Neural cell (in vitro differentiated cells): ENCODE data around the gene LBX2. TPM values are rescaled to one million over a fixed set of nuclear protein-coding genes. Genes with fewer than 3 reads are reported as not detected.

ENCODE experiments used
- H2AFZ ChIP-seq: fragments of 200-600, 300-800 bp; sonication (generic), shearing (Covaris generic); 2 replicates; pipeline ENCODE4 v1.6.0; 2014; ENCODE audit warnings: low read depth, mild to moderate bottlenecking, antibody characterized with exemption, low read length, moderate library complexity
- H3F3A ChIP-seq: fragments of 200-600 bp; shearing (Covaris generic); 2 replicates; pipeline ENCODE4 v1.6.1; 2016; ENCODE audit warnings: mild to moderate bottlenecking, moderate library complexity, mixed read lengths, antibody characterized with exemption, low read length; ENCODE audit not compliant: insufficient read depth, poor library complexity, severe bottlenecking
- H3K27ac ChIP-seq: fragments of 200-600, 300-800 bp; sonication (generic), shearing (Covaris generic); 2 replicates; pipeline ENCODE4 v1.5.1; 2014; ENCODE audit warnings: mild to moderate bottlenecking, low read length, moderate library complexity
- H3K27me3 ChIP-seq: fragments of 300-800, 200-600 bp; sonication (generic), shearing (Covaris generic); 2 replicates; pipeline ENCODE4 v1.6.0; 2014; ENCODE audit warnings: mild to moderate bottlenecking, low read depth, low read length, moderate library complexity; ENCODE audit not compliant: insufficient read depth
- H3K36me3 ChIP-seq: fragments of 300-800, 200-600 bp; sonication (generic), shearing (Covaris generic); 2 replicates; pipeline ENCODE4 v1.5.1; 2014; ENCODE audit warnings: mild to moderate bottlenecking, antibody characterized with exemption, low read length, moderate library complexity; ENCODE audit not compliant: insufficient read depth
- H3K4me2 ChIP-seq: fragments of 300-800, 200-600 bp; sonication (generic), shearing (Covaris generic); 2 replicates; pipeline ENCODE4 v1.6.0; 2014; ENCODE audit warnings: mild to moderate bottlenecking, low read length
- H3K4me3 ChIP-seq: fragments of 300-800, 200-600 bp; sonication (generic), shearing (Covaris generic); 2 replicates; pipeline ENCODE4 v1.5.1; 2014; ENCODE audit warnings: mild to moderate bottlenecking, low read length, moderate library complexity
- H3K79me2 ChIP-seq: fragments of 200-600 bp; shearing (Covaris generic); replicated peaks from 2 replicates; pipeline ENCODE4 v1.6.0; 2014; ENCODE audit warnings: mild to moderate bottlenecking, low read length, moderate library complexity; ENCODE audit not compliant: insufficient read depth
- H3K9ac ChIP-seq: fragments of 300-800, 200-600 bp; sonication (generic), shearing (Covaris generic); 2 replicates; pipeline ENCODE4 v1.6.1; 2016; ENCODE audit warnings: mild to moderate bottlenecking, low read length, mixed read lengths
- H3K9me2 ChIP-seq: fragments of 200-600 bp; shearing (Covaris generic); 2 replicates; pipeline ENCODE4 v1.6.1; 2016; ENCODE audit warnings: mild to moderate bottlenecking, low read length, mixed read lengths; ENCODE audit not compliant: insufficient read depth
- H3K9me3 ChIP-seq: fragments of 200-600, 300-800 bp; sonication (generic), shearing (Covaris generic); 2 replicates; pipeline ENCODE4 v1.6.1; 2016; ENCODE audit warnings: mild to moderate bottlenecking, mixed run types, low read length, moderate library complexity, mixed read lengths
- H4K20me1 ChIP-seq: fragments of 200-600 bp; shearing (Covaris generic); 2 replicates; pipeline ENCODE4 v1.6.1; 2016; ENCODE audit warnings: mild to moderate bottlenecking, mixed run types; ENCODE audit not compliant: insufficient read depth
- EP300 ChIP-seq: fragments of 450-650 bp; conservative IDR thresholded peaks from 2 replicates; pipeline ENCODE4 v1.6.1; 2014; ENCODE audit warnings: antibody characterized with exemption, mild to moderate bottlenecking, moderate library complexity; ENCODE audit not compliant: poor library complexity, severe bottlenecking
- EZH2 ChIP-seq: fragments of 200-600, 300-800 bp; shearing (Covaris generic), sonication (generic); IDR thresholded peaks from 2 replicates; pipeline ENCODE4 v1.6.1; 2014; ENCODE audit warnings: antibody characterized with exemption, low read length, borderline replicate concordance, mild to moderate bottlenecking; ENCODE audit not compliant: insufficient read depth, poor library complexity, severe bottlenecking
- MXI1 ChIP-seq: fragments of 450-650 bp; conservative IDR thresholded peaks from 2 replicates; pipeline ENCODE4 v1.6.1; 2014; ENCODE audit warnings: antibody characterized with exemption, mild to moderate bottlenecking; ENCODE audit not compliant: poor library complexity, severe bottlenecking
- POLR2AphosphoS5 ChIP-seq: IDR thresholded peaks from 2 replicates; pipeline ENCODE4 v1.6.1; 2012
- RAD21 ChIP-seq: fragments of 450-650 bp; conservative IDR thresholded peaks from 2 replicates; pipeline ENCODE4 v1.6.1; 2014; ENCODE audit warnings: antibody characterized with exemption, mild to moderate bottlenecking, moderate library complexity
- SMC3 ChIP-seq: fragments of 450-650 bp; conservative IDR thresholded peaks from 2 replicates; pipeline ENCODE4 v1.6.1; 2014; ENCODE audit warnings: antibody characterized with exemption, mild to moderate bottlenecking, moderate library complexity; ENCODE audit not compliant: poor library complexity
- TAF1 ChIP-seq: IDR thresholded peaks from 2 replicates; pipeline ENCODE4 v1.6.1; 2012; ENCODE audit warnings: low read depth
- polyA plus RNA-seq: library from polyadenylated mRNA; depleted of rRNA; stranded (reverse); fragments of >200 nt; gene quantifications from 2 replicates; pipeline ENCODE4 v1.2.3, GENCODE V29; 2014
- TF ChIP-seq, protein P1 (sequence below): IDR thresholded peaks from 2 replicates; pipeline ENCODE4 v1.6.1; 2012; ENCODE audit warnings: borderline replicate concordance
- TF ChIP-seq, protein P2 (sequence below): fragments of 450-650 bp; IDR thresholded peaks from 2 replicates; pipeline ENCODE4 v1.5.1; 2014; ENCODE audit warnings: antibody characterized with exemption, mild to moderate bottlenecking, moderate library complexity; ENCODE audit not compliant: poor library complexity, severe bottlenecking

The LBX2 gene
- polyA plus RNA-seq, 1 donor from 2014 or later: not detected

DNA sequence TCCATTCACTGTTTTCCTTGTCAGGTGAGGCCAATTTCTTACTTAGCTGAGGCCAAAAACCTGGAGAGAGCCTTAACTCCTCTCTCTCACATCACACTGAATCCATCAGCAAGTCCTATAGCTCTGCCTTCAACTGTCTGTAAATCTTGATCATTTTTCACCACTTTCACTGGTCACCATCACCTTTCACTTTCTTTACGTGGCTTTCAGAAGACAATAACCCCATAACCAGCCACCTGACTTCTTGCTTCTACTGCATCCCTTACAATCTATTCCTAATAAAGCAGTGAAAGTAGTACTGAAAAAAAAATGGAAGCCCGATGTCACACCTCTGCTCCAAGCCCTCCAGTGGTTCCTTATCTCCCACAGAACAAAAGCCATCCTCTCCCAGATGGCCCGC lies 46.6 kb upstream of the LBX2 start:
- peaks cover 30% of the 10 kb centered on the region for H3K27me3 ChIP-seq
- no peak for TF ChIP-seq EZH2
- TF ChIP-seq, protein P1, sequence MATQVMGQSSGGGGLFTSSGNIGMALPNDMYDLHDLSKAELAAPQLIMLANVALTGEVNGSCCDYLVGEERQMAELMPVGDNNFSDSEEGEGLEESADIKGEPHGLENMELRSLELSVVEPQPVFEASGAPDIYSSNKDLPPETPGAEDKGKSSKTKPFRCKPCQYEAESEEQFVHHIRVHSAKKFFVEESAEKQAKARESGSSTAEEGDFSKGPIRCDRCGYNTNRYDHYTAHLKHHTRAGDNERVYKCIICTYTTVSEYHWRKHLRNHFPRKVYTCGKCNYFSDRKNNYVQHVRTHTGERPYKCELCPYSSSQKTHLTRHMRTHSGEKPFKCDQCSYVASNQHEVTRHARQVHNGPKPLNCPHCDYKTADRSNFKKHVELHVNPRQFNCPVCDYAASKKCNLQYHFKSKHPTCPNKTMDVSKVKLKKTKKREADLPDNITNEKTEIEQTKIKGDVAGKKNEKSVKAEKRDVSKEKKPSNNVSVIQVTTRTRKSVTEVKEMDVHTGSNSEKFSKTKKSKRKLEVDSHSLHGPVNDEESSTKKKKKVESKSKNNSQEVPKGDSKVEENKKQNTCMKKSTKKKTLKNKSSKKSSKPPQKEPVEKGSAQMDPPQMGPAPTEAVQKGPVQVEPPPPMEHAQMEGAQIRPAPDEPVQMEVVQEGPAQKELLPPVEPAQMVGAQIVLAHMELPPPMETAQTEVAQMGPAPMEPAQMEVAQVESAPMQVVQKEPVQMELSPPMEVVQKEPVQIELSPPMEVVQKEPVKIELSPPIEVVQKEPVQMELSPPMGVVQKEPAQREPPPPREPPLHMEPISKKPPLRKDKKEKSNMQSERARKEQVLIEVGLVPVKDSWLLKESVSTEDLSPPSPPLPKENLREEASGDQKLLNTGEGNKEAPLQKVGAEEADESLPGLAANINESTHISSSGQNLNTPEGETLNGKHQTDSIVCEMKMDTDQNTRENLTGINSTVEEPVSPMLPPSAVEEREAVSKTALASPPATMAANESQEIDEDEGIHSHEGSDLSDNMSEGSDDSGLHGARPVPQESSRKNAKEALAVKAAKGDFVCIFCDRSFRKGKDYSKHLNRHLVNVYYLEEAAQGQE: no peak
- TF ChIP-seq SMC3: no peak
- no peak for TF ChIP-seq EP300
- no peak for TF ChIP-seq POLR2AphosphoS5
- no peak for TF ChIP-seq TAF1
- no peak for TF ChIP-seq MXI1
- no peaks in the 10 kb centered on the region for H3K9me3 ChIP-seq
- H3K79me2 ChIP-seq: no peaks in the 10 kb centered on the region
- H3K9ac ChIP-seq: no peak overlapping the region
- H3K36me3 ChIP-seq: no peaks in the 10 kb centered on the region
- no peaks in the 10 kb centered on the region for H3K9me2 ChIP-seq
- no peak overlapping the region for H3K4me3 ChIP-seq
- no peaks in the 10 kb centered on the region for H3F3A ChIP-seq
- no peak overlapping the region for H3K4me2 ChIP-seq
- no peaks in the 10 kb centered on the region for H4K20me1 ChIP-seq
- H3K27ac ChIP-seq: no peak overlapping the region
- no peak overlapping the region for H2AFZ ChIP-seq

DNA sequence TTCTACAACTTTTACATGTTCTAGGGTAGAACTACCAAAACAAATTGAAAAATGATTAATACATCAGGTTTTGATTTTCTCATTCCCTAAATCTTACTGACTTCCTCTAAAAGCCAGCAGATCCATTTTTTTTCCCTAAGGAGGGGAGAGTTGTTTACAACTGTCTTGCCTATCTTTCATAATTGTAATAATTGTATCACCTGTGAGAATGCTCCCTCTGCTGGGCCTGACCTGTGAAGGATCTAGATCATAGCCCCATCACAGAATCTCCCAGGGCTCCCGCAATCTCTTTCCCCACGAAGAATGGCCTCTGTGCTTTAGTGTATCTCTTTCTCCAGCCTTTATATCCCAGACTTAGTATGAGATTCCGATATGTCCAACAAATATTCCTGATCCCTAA lies 45.2 kb upstream of the LBX2 start:
- TF ChIP-seq, protein P2, sequence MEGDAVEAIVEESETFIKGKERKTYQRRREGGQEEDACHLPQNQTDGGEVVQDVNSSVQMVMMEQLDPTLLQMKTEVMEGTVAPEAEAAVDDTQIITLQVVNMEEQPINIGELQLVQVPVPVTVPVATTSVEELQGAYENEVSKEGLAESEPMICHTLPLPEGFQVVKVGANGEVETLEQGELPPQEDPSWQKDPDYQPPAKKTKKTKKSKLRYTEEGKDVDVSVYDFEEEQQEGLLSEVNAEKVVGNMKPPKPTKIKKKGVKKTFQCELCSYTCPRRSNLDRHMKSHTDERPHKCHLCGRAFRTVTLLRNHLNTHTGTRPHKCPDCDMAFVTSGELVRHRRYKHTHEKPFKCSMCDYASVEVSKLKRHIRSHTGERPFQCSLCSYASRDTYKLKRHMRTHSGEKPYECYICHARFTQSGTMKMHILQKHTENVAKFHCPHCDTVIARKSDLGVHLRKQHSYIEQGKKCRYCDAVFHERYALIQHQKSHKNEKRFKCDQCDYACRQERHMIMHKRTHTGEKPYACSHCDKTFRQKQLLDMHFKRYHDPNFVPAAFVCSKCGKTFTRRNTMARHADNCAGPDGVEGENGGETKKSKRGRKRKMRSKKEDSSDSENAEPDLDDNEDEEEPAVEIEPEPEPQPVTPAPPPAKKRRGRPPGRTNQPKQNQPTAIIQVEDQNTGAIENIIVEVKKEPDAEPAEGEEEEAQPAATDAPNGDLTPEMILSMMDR: no peak
- TF ChIP-seq EP300: no peak
- no peak for TF ChIP-seq POLR2AphosphoS5
- no peak for TF ChIP-seq RAD21
- TF ChIP-seq, protein P1: no peak
- TF ChIP-seq MXI1: no peak
- TF ChIP-seq EZH2: no peak
- TF ChIP-seq SMC3: no peak
- no peak for TF ChIP-seq TAF1
- no peak overlapping the region for H2AFZ ChIP-seq
- H3K36me3 ChIP-seq: no peaks in the 10 kb centered on the region
- no peak overlapping the region for H3K9ac ChIP-seq
- H3K79me2 ChIP-seq: no peaks in the 10 kb centered on the region
- H4K20me1 ChIP-seq: no peaks in the 10 kb centered on the region
- peaks cover 20% of the 10 kb centered on the region for H3K27me3 ChIP-seq
- no peak overlapping the region for H3K4me2 ChIP-seq
- no peaks in the 10 kb centered on the region for H3K9me3 ChIP-seq
- H3K27ac ChIP-seq: no peak overlapping the region
- no peaks in the 10 kb centered on the region for H3K9me2 ChIP-seq
- no peaks in the 10 kb centered on the region for H3F3A ChIP-seq
- no peak overlapping the region for H3K4me3 ChIP-seq
